ENCODE data around the gene PRAMEF13.
"Not testable (repeated sequence)": the region's sequence is repeated elsewhere in the genome, so short reads cannot be mapped to it uniquely, and the experiment has no call there.

PRAMEF13 gene, protein sequence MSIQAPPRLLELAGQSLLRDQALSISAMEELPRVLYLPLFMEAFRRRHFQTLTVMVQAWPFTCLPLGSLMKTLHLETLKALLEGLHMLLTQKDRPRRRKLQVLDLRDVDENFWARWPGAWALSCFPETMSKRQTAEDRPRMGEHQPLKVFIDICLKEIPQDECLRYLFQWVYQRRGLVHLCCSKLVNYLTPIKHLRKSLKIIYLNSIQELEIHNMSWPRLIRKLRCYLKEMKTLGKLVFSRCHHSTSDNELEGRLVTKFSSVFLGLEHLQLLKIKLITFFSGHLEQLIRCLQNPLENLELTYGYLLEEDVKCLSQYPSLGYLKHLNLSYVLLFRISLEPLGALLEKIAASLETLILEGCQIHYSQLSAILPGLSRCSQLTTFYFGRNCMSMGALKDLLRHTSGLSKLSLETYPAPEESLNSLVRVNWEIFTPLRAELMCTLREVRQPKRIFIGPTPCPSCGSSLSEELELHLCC

DNA sequence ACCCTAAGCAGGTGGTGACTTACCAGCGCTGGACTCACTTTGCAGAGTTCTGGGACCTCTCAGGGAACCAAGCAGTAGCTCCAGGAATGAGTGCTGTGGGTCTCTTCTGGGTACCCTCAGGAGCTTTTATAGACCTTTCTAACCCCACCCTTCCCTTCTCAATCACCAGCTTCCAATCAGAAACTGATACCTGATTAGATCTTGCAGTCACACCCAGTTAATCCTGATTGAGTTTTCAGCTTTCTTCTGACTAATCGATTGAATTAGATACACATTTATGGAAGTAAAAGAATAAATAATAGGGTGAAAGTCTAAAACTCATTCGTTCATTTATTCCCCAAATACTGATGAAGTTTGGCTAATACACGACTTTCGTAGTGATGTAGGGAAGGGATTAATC lies at the start of gene PRAMEF13:
PRAMEF13 (minus strand) TSS at position 101 of the 400 bp plus-strand sequence. CDS start 1,820 bp downstream, outside the sequence.
- not testable (repeated sequence) for DNase-seq

DNA sequence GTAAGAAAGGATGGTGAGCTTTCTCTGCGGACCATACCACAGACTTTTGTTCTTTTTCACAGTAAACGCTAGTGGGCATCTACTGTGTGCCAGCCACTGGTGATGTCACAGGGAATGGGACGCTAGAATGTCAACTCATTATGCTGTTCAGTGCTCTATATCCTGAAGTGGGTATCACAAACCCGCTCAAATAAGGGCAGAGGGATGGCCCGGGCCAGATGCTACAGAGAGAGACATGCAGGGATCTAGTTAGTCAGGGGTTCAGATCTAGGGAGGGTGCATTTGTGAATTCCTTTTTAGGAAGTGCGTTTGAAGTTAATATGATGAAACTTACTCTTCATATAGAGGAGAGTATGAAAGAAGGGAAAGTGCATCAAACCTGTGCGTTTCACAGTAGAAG lies 45.9 kb upstream of the PRAMEF13 start:
- DNase-seq: not testable (repeated sequence)

DNA sequence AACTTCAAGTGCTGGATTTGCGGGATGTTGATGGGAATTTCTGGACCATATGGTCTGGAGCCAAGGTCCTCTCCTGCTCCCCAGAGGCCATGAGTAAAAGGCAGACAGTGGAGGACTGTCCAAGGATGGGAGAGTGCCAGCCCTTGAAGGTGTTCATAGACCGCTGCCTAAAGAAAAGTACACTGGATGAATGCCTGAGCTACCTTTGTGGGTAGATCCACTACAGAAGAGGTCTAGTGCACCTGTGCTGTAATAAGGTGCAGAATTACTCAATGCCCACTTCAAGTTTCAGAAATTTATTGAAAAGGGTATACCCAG lies 45.3 kb upstream of the PRAMEF13 start:
- DNase-seq: not testable (repeated sequence)

DNA sequence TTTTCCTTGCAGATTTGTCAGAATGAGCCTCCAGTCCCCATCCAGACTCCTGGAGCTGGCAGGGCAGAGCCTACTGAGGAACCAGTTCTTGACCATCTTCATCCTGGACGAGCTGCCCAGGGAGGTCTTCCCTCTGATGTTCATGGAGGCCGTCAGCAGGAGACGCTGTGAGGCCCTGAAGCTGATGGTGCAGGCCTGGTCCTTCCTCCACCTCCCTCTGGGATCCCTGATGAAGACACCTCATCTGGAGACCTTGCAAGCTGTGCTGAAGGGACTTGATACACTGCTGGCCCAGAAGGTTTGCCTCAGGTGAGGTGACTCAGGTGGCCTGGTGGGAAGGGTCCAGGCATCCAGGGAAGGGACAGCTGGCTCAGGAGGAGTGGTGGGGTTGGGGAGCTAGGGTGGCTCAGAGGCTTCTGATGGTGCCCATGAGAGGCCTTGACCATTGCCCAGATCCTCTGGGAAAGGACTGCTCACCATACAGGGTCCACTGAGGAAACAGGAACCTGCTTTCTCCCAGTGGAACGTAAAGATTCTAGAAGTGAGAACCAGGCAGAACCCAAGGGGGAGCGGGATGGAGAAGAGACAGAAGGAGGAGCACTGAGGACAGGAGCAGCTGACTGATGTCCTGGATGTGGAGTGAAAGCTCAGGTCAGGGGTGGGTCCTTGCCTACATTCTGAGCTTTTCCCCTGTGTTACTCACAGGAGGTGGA lies 44.8 kb upstream of the PRAMEF13 start:
- DNase-seq: not testable (repeated sequence)

DNA sequence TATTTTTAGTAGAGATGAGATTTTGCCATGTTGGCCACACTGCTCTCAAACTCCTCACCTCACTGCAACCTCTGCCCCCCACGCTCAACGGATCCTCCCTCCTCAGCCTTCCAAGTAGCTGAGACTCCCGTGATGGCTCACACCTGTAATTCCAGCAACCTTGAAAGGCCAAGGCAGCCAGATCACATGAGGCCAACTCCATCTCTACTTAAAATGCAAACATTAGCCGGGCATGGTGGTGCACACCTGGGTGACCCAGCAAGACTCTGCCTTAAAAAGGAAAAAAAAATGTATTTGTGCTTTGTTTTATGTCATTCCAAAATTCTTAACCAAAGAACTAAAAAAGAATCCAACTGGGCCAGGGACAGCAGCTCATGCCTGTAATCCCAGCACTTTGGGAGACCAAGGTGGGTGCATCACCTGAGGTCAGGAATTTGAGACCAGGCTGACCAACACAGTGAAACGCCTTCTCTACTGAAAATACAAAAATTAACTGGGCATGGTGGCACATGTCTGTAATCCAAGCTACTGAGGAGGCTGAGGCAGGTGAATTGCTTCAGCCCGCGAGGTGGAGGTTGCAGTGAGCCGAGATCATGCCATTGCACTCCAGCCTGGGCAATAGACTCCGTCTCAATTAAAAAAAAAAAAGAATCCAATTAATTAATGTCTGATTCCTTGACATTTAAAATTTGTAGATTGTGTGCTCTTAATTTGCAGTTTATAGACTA lies 42.5 kb upstream of the PRAMEF13 start:
- not testable (repeated sequence) for DNase-seq

DNA sequence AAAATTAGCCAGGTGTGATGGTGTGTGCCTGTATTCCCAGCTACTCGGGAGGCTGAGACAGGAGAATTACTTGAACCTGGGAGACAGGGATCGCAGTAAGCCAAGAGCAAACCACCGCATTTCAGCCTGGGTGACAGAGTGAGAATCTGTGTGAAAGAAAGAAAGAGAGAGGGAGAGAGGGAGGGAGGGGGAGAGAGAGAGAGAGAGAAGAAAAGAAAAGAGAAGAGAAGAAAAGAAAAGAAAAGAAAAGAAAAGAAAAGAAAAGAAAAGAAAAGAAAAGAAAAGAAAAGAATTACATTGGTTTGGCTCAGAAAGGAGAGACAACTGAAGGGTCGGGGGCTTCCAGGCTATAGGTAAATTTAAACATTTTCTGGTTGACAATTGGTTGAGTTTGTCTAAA lies 38.4 kb upstream of the PRAMEF13 start:
- not testable (repeated sequence) for DNase-seq

DNA sequence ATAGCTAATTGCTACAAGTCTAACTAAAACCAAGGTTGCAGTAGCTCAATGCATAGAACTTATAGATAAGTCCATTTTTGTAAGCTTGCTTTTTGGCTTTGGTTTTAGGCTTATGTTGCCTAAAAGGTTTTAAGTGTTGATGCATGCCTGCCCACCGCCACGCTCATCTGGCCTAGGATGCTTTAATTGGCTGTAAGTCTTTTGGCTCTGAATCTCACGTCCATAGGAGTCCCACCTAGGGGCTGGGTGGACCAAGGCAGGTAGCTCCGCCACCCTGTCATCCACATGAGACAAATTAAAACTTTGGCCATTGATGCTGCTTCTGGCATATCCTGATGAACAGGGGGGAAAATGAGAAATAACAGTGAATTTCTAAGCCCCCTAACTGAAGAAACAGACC lies 36.4 kb upstream of the PRAMEF13 start:
- not testable (repeated sequence) for DNase-seq

DNA sequence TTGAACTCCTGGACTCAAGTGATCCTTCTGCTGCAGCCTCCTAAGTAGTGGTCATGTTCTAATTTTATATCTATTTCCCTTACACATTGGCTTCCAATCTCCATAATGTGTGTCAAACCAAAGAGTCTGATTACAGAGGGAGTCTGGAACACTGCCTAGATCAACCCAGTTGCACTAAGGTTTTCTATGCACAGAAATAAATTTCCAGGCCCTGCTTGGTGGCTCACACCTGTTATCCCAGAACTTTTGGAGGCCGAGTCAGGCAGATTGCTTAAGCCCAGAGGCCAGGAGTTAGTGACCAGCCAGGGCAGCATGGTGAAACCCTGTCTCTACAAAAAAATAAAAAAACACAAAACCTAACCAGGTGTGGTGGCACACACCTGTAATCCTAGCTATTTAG lies 32.8 kb upstream of the PRAMEF13 start:
- DNase-seq: not testable (repeated sequence)

DNA sequence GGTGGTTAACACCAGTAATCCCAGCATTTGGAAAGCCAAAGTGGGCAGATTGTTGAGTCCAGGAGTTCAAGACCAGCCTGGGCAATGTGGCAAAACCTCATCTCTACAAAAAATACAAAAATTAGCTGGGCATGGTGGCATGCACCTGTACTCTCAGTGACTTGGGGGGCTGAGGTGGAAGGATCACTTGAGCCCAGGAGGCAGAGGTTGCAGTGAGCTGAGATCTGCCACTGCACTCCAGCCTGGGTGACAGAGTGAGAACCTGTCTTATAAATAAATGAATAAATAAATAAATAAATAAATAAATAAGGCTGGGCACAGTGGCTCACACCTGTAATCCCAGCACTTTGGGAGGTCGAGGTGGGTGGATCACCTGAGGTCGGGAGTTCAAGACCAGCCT lies 30.8 kb upstream of the PRAMEF13 start:
- DNase-seq: not testable (repeated sequence)

DNA sequence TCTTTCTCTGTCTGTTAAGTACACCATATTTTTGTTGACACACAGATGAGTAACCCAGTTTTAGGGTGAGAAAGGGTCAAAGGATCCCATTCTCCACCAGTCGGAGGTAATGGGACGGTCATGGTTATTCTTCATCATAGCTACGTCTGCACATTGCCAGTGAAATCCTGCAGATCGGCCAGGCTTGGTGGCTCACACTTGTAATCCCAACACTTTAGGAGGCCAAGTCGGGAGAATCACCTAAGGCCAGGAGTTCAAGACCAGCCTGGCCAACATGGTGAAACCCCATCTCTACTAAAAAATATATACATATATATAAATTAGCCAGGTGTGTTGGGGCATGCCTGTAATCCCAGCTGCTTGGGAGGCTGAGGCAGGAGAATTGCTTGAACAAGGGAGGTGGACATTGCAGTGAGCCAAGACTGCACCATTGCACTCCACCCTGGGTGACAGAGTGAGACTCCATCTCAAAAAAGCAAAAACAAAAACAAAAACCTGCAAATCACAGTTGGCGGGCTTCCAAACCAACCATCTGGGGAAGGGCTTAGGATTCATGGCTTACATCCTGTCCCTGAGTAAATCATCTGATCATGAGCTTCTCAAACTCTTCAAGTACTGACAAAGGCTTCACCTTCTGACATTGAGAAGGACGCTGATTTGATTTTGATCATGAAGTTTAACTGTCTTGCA lies 30.0 kb upstream of the PRAMEF13 start:
- not testable (repeated sequence) for DNase-seq

DNA sequence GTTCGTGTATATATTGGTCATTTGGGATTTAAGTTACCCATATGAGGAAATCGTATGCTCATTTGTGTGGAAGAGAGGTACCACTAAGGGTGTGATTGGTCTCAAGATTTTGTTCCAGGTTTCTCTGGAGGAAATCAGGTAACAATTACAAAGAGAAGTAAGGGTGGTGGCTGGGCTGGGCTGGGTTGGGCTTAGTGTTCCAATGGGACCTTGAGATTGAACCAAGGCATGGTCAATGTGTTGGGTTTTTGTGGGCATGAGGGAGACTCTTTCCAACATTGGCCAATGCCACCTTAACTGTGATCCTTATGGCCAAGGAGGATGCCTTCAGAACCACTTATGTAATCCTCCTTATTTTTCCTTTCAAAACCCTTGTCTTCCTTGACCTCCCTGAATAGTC lies 29.4 kb upstream of the PRAMEF13 start:
- DNase-seq: not testable (repeated sequence)

DNA sequence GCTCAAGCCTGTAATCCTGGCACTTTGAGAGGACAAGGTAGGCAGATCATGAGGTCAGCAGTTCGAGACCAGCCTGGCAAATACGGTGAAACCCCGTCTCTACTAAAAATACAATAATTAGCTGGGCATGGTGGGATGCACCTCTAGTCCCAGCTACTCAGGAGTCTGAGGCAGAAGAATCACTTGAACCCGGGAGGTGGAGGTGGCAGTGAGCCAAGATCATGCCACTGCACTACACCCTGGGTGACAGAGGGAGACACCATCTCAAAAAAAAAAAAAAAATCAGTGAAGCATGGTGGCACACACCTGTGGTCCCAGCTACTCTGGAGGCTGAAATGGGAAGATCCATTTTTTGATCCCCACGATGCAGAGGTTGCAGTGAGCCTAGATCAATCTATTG lies 28.9 kb upstream of the PRAMEF13 start:
- DNase-seq: not testable (repeated sequence)

DNA sequence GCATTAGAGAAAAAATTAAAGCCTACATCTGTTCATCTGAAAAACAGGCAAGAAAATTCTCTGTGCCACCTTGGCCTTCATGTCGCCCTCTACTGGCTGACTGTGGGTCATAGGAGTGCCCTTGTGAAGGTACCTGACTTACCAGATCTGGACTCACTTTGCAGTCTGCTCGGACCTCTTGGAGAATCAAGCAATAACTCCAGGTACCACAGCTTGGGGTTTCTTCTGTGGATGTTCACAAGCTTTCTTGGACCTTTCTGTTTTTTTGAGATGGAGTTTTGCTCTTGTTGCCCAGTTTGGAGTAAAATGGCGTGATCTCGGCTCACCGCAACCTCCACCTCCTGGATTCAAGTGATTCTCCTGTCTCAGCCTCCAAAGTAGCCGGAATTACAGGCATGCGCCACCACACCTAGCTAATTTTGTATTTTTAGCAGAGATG lies 27.2 kb upstream of the PRAMEF13 start:
- DNase-seq: no peak

DNA sequence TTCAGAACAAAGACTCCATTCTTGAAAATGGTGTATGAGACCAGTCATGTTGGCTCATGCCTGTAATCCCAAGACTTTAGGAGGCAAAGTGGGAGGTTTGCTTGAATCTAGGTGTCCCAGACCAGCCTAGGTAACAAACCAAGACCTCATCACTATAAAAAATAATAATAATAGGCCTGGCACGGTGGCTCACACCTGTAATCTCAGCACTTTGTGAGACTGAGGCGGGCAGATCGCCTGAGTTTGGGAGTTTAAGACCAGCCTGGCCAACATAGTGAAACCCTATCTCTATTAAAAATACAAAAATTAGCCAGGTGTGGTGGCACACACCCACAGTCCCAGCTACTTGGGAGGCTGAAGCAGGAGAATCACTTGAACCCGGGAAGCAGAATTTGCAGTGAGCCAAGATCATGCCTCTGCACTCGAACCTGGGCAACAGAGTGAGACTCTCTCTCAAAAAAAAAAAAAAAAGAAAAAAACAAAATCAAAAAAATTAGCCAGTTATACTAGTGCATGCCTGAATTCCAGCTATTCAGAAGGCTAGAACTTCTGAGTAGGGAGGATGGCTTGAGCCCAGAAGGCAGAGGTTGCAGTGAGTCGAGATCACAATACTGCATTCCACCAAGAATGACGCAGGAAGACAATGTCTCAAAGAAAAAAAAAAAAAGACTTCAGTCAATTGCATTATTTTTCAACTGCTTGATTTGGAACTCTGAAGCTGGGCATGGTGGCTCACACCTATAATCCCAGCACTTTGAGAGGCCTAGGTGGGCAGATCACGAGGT lies 26.3 kb upstream of the PRAMEF13 start:
- not testable (repeated sequence) for DNase-seq

DNA sequence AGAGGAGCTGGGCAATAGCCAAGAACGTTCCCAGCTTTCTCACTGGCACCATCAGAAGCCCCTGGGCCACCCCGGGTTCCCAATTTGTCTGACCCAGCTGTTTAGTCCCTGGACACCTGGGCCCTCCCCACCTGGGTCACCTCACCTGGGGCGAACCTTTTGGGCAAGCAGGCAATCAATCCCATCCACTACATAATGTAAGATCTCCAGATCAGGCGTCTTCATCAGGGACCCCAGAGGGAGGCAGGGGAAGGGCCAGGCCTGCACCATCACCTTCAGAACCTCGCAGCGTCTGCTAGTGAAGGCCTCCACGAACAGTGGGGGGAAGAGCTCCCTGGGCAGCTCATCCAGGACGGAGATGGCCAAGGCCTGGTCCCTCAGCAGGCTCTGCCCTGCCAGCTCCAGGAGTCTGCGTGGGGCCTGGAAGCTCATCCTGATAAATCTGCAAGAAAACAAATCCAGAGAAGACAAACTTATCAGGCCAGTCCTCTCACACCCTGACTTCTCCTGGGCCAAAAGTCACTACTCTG lies 24.5 kb upstream of the PRAMEF13 start, which contains the start of gene PRAMEF18:
PRAMEF18 (minus strand) TSS at position 480 of the 530 bp plus-strand sequence; CDS start at position 432, 48 bp downstream.
- not testable (repeated sequence) for DNase-seq

DNA sequence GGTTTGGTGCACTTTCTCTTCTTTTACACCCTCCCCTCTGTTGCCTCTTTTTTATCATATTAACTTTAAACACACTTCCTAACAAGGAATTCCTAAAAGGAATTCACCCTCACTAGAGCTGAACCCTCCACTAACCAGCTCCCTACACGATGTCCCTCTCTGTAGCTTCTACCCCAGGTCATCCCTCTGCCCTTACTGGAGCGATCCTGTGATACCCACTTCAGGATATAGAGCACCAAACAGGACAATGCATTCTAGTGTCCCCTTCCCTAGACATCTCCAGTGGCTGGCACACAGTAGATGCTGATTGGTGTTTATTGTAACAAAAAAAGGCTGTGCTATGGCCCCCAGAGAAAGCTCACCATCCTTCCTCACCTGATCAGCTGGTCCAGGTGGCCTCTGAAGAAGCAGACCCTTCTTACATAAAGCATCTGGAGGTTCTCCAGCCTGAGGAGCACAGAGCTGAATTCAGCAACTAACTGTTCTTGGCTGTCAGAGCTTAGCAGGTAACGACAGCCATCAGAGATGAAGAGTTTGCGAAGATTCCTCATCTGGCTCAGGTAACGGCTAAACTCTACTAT lies 23.4 kb upstream of the PRAMEF13 start:
- DNase-seq: no peak

DNA sequence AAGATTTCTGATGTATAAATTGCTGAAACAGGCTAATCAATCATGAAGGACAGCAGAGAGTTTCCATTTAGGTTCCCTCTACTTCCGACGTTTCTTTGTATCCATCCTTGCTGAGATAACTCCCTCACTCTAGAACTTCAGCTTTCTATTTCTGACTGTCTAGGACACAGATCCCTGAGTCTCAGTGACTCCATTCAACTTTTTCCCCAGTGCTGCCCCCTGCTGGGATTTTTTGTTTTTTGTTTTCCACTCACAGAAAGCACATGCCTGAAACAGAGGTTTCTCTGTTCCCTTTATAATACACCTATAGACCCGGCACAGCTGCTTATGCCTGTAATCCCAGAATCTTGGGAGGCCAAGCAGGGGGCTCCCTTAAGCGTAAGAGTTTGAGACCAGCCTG lies 21.6 kb upstream of the PRAMEF13 start:
- not testable (repeated sequence) for DNase-seq

DNA sequence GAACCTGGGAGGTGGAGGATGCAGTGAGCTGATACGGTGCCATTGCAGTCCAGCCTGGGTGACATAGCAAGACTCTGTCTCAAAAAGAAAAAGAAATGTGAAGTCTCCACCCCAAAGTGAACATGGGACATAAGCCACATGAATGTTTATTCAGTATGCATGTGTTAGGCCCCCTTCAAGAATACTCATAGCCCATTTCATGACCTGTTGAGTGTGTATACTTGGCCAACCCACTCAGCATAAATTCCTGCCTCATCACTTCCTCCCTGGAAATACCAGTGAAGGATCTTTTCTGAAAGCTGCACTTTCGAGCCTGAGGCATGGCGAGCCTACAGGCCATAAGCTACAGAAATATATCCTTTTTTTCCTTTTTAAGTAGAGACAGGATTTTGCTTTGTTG lies 18.0 kb upstream of the PRAMEF13 start:
- DNase-seq: not testable (repeated sequence)

DNA sequence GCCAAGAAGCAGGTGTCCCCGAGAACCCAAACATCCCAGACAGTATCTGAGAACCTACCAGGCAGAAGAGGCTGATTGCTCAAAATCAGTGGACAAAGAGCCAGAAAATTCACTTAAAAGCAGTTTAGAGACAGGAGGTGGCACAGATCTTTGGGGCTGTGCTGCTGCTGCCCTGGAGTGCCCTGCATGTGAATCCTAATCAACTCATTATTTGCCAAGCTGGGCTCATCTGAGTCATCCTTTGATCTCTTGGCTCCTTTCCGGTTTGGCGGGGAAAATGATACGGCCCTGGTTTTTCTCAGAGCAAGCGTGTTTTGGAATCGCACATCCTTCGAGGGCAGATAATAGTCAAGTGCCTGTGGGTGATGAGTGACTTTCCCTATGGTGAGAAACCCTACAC lies 15.4 kb upstream of the PRAMEF13 start:
- not testable (repeated sequence) for DNase-seq

DNA sequence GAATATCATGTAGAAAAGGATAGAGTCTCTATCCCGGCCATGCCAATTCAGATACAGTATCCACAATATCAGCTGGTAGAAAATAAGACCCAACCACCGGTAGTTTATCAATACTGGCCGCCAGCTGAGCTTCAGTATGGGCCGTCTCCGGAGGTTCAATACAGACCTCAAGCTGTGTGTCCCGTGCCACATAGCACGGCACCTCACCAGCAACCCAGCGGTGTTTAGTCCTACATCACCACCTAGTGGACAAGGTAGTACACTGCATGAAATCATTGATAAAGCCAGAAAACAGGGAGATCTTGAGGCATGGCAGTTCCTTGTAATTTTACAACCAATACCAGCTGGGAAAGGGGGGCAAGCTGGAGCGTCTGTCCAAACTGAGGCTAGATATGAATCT lies 7.5 kb upstream of the PRAMEF13 start:
- DNase-seq: not testable (repeated sequence)

DNA sequence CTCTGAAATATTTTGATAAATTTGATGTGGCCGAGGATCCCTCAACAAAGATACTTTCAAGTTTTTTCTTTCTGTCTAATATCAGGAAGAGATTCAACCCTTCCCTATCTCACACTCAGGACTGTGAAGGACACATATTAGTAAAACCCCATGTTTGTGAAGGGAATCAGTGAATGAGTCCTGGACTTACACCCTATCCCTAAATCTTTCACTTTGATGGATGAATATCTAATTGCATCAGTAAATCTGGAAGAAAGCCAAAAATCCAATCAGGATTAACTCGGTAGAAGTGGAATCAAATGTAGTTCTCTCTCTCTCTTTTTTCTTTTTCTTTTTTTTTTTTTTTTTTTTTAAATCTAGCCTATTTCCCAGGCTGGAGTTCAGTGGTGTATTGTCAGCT lies 29.7 kb downstream of the PRAMEF13 start, which contains the start of gene PRAMEF9:
PRAMEF9 (plus strand) TSS at position 301 of the 400 bp plus-strand sequence. CDS start 3,433 bp downstream, outside the sequence.
- not testable (repeated sequence) for DNase-seq
